ENCODE data around the gene ZBTB1. TPM values are rescaled to one million over a fixed set of nuclear protein-coding genes. Genes with fewer than 3 reads are reported as not detected.

Gene ZBTB1
- total RNA-seq, 4 donors from 2014 or later, result 39.8 to 71.1 (median 44.5) TPM

DNA sequence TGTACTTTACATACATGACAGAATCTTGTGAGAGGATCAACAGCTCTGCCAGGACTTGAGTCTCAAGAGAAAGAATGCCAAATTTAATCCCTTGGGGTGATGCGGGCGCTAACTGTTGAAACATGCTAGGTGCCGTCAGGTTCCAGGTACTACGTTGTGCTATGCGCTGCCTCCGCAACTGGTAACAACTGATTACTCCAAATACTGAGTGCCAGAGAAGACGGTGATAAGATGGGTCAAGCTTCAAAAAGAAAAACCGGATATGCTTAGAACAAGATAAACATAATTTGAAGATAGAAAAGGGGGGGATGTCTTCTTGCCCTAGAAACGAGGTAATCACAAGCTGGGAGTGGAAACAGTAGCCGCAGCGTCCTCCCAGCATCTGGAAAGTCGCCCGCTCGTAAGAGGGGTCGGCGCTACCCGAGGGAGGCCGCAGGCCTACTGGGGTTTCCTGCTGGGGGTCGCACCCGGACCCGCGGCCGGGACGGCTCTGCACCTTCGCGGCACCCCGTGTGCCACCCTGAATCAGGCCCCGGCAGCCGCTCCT, 1.6 kb upstream of the ZBTB1 start:
- H3K4me1 ChIP-seq, result peaks cover 3 to 60% (median 26%) of the 10 kb centered on the region in 3 donors
- ATAC-seq, result no peak
- no peak for TF ChIP-seq EP300 (IDR thresholded peaks at IDR 0.05)
- no peak for TF ChIP-seq POLR2AphosphoS5 (IDR thresholded peaks at IDR 0.05)
- TF ChIP-seq, protein P1, sequence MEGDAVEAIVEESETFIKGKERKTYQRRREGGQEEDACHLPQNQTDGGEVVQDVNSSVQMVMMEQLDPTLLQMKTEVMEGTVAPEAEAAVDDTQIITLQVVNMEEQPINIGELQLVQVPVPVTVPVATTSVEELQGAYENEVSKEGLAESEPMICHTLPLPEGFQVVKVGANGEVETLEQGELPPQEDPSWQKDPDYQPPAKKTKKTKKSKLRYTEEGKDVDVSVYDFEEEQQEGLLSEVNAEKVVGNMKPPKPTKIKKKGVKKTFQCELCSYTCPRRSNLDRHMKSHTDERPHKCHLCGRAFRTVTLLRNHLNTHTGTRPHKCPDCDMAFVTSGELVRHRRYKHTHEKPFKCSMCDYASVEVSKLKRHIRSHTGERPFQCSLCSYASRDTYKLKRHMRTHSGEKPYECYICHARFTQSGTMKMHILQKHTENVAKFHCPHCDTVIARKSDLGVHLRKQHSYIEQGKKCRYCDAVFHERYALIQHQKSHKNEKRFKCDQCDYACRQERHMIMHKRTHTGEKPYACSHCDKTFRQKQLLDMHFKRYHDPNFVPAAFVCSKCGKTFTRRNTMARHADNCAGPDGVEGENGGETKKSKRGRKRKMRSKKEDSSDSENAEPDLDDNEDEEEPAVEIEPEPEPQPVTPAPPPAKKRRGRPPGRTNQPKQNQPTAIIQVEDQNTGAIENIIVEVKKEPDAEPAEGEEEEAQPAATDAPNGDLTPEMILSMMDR (IDR thresholded peaks at IDR 0.05), result no peak
- no peak for TF ChIP-seq POLR2A (IDR thresholded peaks at IDR 0.05)
- no peaks in the 10 kb centered on the region for H3K9me3 ChIP-seq
- peak overlapping the region; percentile 96 to 99 (median 98) for H3K27ac ChIP-seq
- H3K4me3 ChIP-seq, result peak overlapping the region; percentile 87 to 88
- no peaks in the 10 kb centered on the region for H3K27me3 ChIP-seq
- WGBS, 2 donors (ENCODE audit: low coverage in 1 of 2), result 0% methylated on average over 15 to 22 of the region's 29 CpGs
- H3K36me3 ChIP-seq, result peaks cover 0 to 4% of the 10 kb centered on the region in 2 donors

DNA sequence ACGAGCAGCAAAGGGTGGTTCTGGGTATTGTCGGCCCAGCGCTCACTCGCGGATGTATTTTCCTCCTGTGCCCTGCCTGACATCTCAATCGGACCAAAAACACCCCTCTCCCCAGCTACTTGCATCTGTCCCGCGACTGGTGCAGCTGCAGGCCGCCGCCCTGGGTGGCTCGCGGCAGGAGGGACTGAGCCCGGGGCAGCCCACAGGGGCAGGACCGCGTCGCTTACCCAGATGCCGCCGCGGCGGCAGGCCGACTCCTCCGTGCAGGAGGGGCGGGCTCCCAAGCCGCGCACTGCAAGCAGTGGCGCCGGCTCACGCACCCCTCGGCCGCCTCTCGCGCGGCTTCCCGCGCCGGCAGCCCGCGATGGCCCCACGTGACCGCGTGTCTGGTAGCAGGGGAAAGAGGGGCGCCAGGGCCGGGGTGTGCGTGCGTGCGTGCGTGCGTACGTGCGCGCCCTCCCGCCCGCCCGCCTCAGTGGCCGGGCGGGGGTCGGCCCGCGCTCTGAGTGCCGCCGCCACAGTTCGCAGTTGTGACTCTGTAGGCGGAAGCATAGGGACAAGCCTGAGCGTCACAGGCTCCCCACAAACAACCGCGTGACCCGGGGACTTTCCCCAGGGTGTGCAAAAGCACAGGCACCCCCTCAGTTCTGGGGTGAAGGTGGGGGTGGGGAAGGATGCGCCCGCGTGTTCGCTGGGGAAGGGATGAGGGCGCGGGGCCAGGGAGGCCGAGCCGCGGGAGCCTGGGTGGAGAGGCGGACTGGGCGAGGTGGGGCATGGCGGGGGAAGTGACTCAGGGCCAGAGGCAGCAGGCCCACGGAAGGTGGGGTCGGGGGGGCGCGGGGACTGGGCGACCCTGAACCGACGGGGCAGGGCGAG, 898 bp upstream of the ZBTB1 start, which contains the start of gene ZBTB25:
ZBTB25 (minus strand) TSS at position 405 of the 876 bp plus-strand sequence. CDS start 13,305 bp downstream, outside the sequence.
- peak; percentile 86 for ATAC-seq
- 0% methylated on average over 1 of the region's 87 CpGs; no CpG with 5 or more reads in 1 of the 2 donors for WGBS, 2 donors (ENCODE audit: low coverage in 1 of 2)

DNA sequence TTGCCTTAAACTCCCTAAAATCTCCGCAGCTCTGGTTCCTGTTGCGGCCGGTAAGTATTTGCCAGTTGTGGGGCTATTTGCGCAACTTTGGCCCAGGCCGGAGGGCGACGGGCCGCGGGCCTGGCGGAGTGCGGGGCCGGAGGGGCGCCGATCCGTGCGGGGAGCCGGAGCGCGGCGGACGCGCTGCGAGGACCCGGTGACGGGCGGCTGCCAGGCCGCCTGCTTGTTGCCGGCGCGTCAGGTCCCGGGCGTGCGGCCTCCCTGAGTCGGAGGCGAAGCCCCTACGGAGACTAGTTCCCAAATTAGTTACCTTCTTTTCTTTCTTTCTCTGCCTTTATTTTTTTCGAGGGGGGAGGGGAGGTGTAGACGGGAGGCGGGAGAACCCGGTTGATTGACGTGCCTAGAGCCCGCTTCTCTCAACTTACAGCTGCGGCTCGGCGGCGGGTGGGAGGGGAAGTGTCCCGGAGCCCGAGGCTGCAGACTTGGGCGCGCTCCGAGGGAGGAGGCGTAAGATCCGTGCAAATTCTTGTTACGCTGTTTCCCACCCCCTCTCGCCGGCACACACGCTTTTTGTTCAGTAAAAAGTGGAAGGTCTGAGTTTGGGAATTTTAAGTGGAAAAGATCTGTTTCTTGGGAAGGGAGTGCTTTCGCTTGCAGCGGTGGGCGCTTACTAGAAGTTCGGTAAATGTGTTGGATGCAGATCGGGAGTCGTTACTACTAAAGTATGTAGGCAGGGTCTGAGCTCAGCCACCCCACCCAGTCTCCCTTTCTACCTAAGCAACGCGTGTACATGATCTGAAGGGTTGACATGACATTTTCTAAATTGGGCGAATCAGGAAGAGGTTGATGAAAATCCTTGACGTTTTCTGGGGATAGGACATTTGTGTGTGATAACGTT, 576 bp downstream of the ZBTB1 start:
- Histone ChIP-seq H3K36me3 (no peaks in the 10 kb centered on the region), H3K27ac (peak overlapping the region; percentile 96 to 99 (median 98)), H3K4me3 (peak overlapping the region; percentile 87 to 88), H3K4me1 (peaks cover 4 to 71% (median 26%) of the 10 kb centered on the region in 3 donors), H3K27me3 (no peaks in the 10 kb centered on the region), H3K9me3 (no peaks in the 10 kb centered on the region)
- 0% methylated on average over 4 to 6 of the region's 68 CpGs for WGBS, 2 donors (ENCODE audit: low coverage in 1 of 2)
- TF ChIP-seq, protein P1 (IDR thresholded peaks at IDR 0.05), result no peak
- peak; percentile 42 for TF ChIP-seq POLR2AphosphoS5 (IDR thresholded peaks at IDR 0.05)
- peak; percentile 60 for ATAC-seq

More for the DNA sequence above, 898 bp upstream of the ZBTB1 start, which contains the start of gene ZBTB25:
- no peaks in the 10 kb centered on the region for H3K36me3 ChIP-seq
- H3K27me3 ChIP-seq, result no peaks in the 10 kb centered on the region
- H3K9me3 ChIP-seq, result no peaks in the 10 kb centered on the region
- H3K27ac ChIP-seq, result peak within 1 kb of the TSS; percentile 96 to 99 (median 98)
- peaks cover 3 to 67% (median 26%) of the 10 kb centered on the region in 3 donors for H3K4me1 ChIP-seq
- peak within 1 kb of the TSS; percentile 87 to 88 for H3K4me3 ChIP-seq
- TF ChIP-seq EP300 (IDR thresholded peaks at IDR 0.05), result no peak
- TF ChIP-seq, protein P1 (IDR thresholded peaks at IDR 0.05), result peak in 2 of 4 experiments; percentile 6 to 17
- peak; percentile 94 to 95 for TF ChIP-seq POLR2A (IDR thresholded peaks at IDR 0.05)
- peak; percentile 89 for TF ChIP-seq POLR2AphosphoS5 (IDR thresholded peaks at IDR 0.05)

DNA sequence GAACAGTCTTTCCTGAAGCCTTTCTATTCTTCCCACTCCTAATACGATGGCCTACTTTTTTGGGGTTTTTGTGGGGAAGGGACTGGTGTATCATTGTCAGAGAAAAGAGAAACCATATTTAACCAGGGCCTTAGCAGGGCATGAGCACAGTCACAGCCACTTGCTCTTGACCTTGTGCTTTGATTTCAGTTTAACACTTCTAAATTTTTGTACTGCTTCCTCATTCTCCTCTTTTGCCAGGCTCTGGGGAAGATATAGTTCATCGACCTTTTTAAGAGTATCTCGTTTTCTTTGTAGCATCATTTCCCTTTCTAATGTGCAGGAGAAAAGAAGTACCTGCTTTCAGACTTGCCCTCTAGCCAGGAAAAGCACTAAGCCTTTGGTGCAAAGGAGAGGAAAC, 2.2 kb downstream of the ZBTB1 start:
- ATAC-seq, result no peak
- Histone ChIP-seq H3K36me3 (no peaks in the 10 kb centered on the region), H3K9me3 (no peaks in the 10 kb centered on the region), H3K27me3 (no peaks in the 10 kb centered on the region), H3K27ac (peak overlapping the region in 3 of 4 donors; percentile 31 to 99 (median 99)), H3K4me1 (peaks cover 10 to 71% (median 28%) of the 10 kb centered on the region in 3 donors), H3K4me3 (peak overlapping the region in 1 of 2 donors; percentile 87)
- 25 to 42% methylated on average over 3 of the region's 3 CpGs for WGBS, 2 donors (ENCODE audit: low coverage in 1 of 2)
- no peak for TF ChIP-seq POLR2AphosphoS5 (IDR thresholded peaks at IDR 0.05)
- no peak for TF ChIP-seq POLR2A (IDR thresholded peaks at IDR 0.05)
- TF ChIP-seq EP300 (IDR thresholded peaks at IDR 0.05), result no peak
- TF ChIP-seq, protein P1 (IDR thresholded peaks at IDR 0.05), result no peak

All from gastroesophageal sphincter (tissue), 4 donors.